ENCODE results near the gene ALDH8A1. TPM values are rescaled to one million over a fixed set of nuclear protein-coding genes. Genes with fewer than 3 reads are reported as not detected.

ALDH8A1 gene
- polyA plus RNA-seq, 1 of the 3 experiments (the other 2 are of a cell fraction): 0.25 TPM

- no peak for DNase-seq
- Histone ChIP-seq H3K9me2 (no peaks in the 10 kb centered on the region), H3K36me3 (replicated peaks in 1 of 2; ENCODE audit: control insufficient read depth in 1 of 2, insufficient read depth in 2 of 2, low read length in 1 of 2) (peaks cover 49 to 72% of the 10 kb centered on the region in 2 experiments), H3F3A (replicated peaks; ENCODE audit: insufficient read depth) (no peaks in the 10 kb centered on the region), H2AFZ (ENCODE audit: low read depth) (no peak overlapping the region), H3K27me3 (ENCODE audit: insufficient read depth) (no peaks in the 10 kb centered on the region), H3K27ac (ENCODE audit: low read depth in 2 of 2, low read length in 1 of 2) (no peak overlapping the region), H3K4me1 (ENCODE audit: control insufficient read depth in 1 of 2, insufficient read depth in 2 of 2, low read depth in 1 of 2, low read length in 1 of 2) (no peaks in the 10 kb centered on the region), H3K4me2 (no peak overlapping the region), H3K9ac (no peak overlapping the region), H4K20me1 (ENCODE audit: insufficient read depth) (no peaks in the 10 kb centered on the region), H3K9me3 (no peaks in the 10 kb centered on the region), H3K4me3 (ENCODE audit: low read depth in 2 of 2, low read length in 1 of 2) (no peak overlapping the region), H3K79me2 (ENCODE audit: insufficient read depth) (no peaks in the 10 kb centered on the region)
- TF ChIP-seq NFIC (IDR thresholded peaks at IDR 0.05; ENCODE audit: borderline replicate concordance) (no peak), MXI1 (IDR thresholded peaks at IDR 0.05; ENCODE audit: low read depth, low read length) (no peak), RFX5 (IDR thresholded peaks at IDR 0.05; ENCODE audit: low read length) (no peak), ZBTB33 (IDR thresholded peaks at IDR 0.05; ENCODE audit: borderline replicate concordance, low read depth) (no peak), EZH2phosphoT487 (IDR thresholded peaks at IDR 0.05; ENCODE audit: borderline replicate concordance, low read depth) (no peak), EP300 (IDR thresholded peaks at IDR 0.05; ENCODE audit: borderline replicate concordance in 1 of 2, low read depth in 1 of 2, low read length in 1 of 2) (no peak), CTCF (IDR thresholded peaks at IDR 0.05) (no peak), FOSL2 (IDR thresholded peaks at IDR 0.05; ENCODE audit: borderline replicate concordance, low read depth) (no peak)
- ChIA-PET POLR2A (no interaction called here), CTCF (no interaction called here)
- WGBS (ENCODE audit: low lambda C conversion rate): 90% methylated on average over 2 of the region's 2 CpGs
Measured at GRCh38 chr6:134983823-134984222, 33.9 kb upstream of the ALDH8A1 start.

- ChIA-PET CTCF (interaction anchor here (1.0 kb wide), 1 partner anchor 822 kb away, joined by 3 read pairs; no protein-coding TSS in a partner anchor), POLR2A (no interaction called here)
- no peaks in the 10 kb centered on the region for H3K79me2 ChIP-seq (ENCODE audit: insufficient read depth)
- DNase-seq: no peak
- no peaks in the 10 kb centered on the region for H4K20me1 ChIP-seq (ENCODE audit: insufficient read depth)
- no peaks in the 10 kb centered on the region for H3K4me1 ChIP-seq (ENCODE audit: control insufficient read depth in 1 of 2, insufficient read depth in 2 of 2, low read depth in 1 of 2, low read length in 1 of 2)
- H3K4me3 ChIP-seq (ENCODE audit: low read depth in 2 of 2, low read length in 1 of 2): no peak overlapping the region
- H3F3A ChIP-seq (replicated peaks; ENCODE audit: insufficient read depth): no peaks in the 10 kb centered on the region
- H2AFZ ChIP-seq (ENCODE audit: low read depth): no peak overlapping the region
- no peaks in the 10 kb centered on the region for H3K9me2 ChIP-seq
- H3K27ac ChIP-seq (ENCODE audit: low read depth in 2 of 2, low read length in 1 of 2): no peak overlapping the region
- WGBS (ENCODE audit: low lambda C conversion rate): 90% methylated on average over 3 of the region's 3 CpGs
- no peak for TF ChIP-seq YY1 (IDR thresholded peaks at IDR 0.05; ENCODE audit: low read depth)
- no peak for TF ChIP-seq FOXJ3 (CRISPR knock-in tag; IDR thresholded peaks at IDR 0.05)
- no peak for TF ChIP-seq ELF1 (IDR thresholded peaks at IDR 0.05)
- no peak for TF ChIP-seq TAF1 (IDR thresholded peaks at IDR 0.05; ENCODE audit: borderline replicate concordance, low read depth, low read length)
- no peak overlapping the region for H3K4me2 ChIP-seq
- H3K9me3 ChIP-seq: no peaks in the 10 kb centered on the region
- H3K27me3 ChIP-seq (ENCODE audit: insufficient read depth): no peaks in the 10 kb centered on the region
- no peak overlapping the region for H3K9ac ChIP-seq
- H3K36me3 ChIP-seq (replicated peaks in 1 of 2; ENCODE audit: control insufficient read depth in 1 of 2, insufficient read depth in 2 of 2, low read length in 1 of 2): peaks cover 48 to 74% of the 10 kb centered on the region in 2 experiments
Measured at GRCh38 chr6:134982161-134982560, 32.3 kb upstream of the ALDH8A1 start.
